Duodenal mucosa (tissue), 2 donors: ENCODE results near the gene SPARC.
"Not testable (repeated sequence)": the region's sequence is repeated elsewhere in the genome, so short reads cannot be mapped to it uniquely, and the experiment has no call there.

Experiments used
- H3K27ac ChIP-seq: one replicate; pipeline ENCODE4 v1.7.0; 2013; ENCODE audit warnings: low read depth, low read length
- H3K27me3 ChIP-seq, 2 donors: one replicate each; pipeline ENCODE4 v1.7.0; 2013; ENCODE audit warnings: low read length in 2 of 2, control low read depth in 1 of 2; ENCODE audit not compliant: insufficient read depth in 2 of 2, control insufficient read depth in 1 of 2
- H3K36me3 ChIP-seq, 2 donors: one replicate each; pipeline ENCODE4 v1.7.0; 2013; ENCODE audit warnings: low read length in 2 of 2, control low read depth in 1 of 2; ENCODE audit not compliant: insufficient read depth in 2 of 2, control insufficient read depth in 1 of 2
- H3K4me1 ChIP-seq, 2 donors: one replicate each; pipeline ENCODE4 v1.7.0; 2013; ENCODE audit warnings: low read length in 2 of 2, control low read depth in 1 of 2; ENCODE audit not compliant: insufficient read depth in 2 of 2, control insufficient read depth in 1 of 2
- H3K4me3 ChIP-seq, 2 donors: one replicate each; pipeline ENCODE4 v1.7.0; 2013; ENCODE audit warnings: low read length in 2 of 2, low read depth in 1 of 2
- H3K9ac ChIP-seq, 2 donors: one replicate each; pipeline ENCODE4 v1.7.0; 2013; ENCODE audit warnings: low read length in 2 of 2, low read depth in 1 of 2
- H3K9me3 ChIP-seq, 2 donors: one replicate each; pipeline ENCODE4 v1.7.0; 2013; ENCODE audit warnings: low read length in 2 of 2, control low read depth in 1 of 2; ENCODE audit not compliant: control insufficient read depth in 1 of 2

SPARC gene

GRCh38 chr5:151680944-151681427 is 5.7 kb downstream of the SPARC start:
- no peak overlapping the region for H3K4me3 ChIP-seq
- no peaks in the 10 kb centered on the region for H3K9me3 ChIP-seq
- no peaks in the 10 kb centered on the region for H3K27me3 ChIP-seq
- H3K9ac ChIP-seq = no peak overlapping the region
- peaks cover 10 to 13% of the 10 kb centered on the region in 2 donors for H3K4me1 ChIP-seq
- H3K27ac ChIP-seq = no peak overlapping the region
- no peaks in the 10 kb centered on the region for H3K36me3 ChIP-seq

- not testable (repeated sequence) for H3K36me3 ChIP-seq, H3K9me3 ChIP-seq, H3K27ac ChIP-seq, H3K9ac ChIP-seq, H3K4me3 ChIP-seq, H3K27me3 ChIP-seq
- H3K4me1 ChIP-seq = peaks cover 10 to 13% of the 10 kb centered on the region in 2 donors
Observed at GRCh38 chr5:151680156-151680505, 6.6 kb downstream of the SPARC start.

DNA sequence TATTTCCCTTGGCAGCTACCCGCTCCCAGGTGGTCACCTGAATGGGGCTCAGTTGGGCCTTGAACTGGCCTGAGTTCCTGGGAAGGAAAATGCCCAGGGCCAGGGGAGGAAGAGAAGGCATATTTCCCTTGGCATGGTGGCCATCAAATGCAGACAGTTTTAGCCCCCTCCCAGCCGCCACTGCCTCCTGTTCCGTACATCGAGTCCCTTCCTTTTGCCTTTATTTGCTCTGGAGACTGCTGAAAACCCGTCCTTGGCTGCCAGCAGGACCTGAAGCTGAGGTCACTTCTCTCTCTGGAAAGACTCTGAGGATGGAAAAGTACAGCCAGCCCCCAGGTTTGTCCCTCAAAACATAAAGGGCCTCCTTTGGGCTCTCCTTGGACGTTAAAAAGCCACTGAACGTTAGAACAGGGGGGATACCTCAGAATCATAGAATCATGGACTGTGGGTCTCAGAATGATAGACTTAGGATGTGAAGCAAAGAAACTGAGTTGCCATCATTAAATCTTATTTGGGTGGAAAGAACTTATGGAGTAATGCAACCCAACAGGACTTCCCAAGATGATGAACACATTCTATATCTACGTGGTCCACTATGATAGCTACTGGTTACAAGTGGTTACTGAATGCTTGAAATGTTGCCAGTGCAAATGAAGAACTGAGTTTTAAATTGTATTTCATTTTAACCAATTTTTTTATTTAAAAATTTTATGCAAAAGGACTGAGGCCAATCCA is 7.1 kb downstream of the SPARC start:
- H3K36me3 ChIP-seq = no peaks in the 10 kb centered on the region
- no peak overlapping the region for H3K4me3 ChIP-seq
- no peak overlapping the region for H3K9ac ChIP-seq
- no peak overlapping the region for H3K27ac ChIP-seq
- no peaks in the 10 kb centered on the region for H3K27me3 ChIP-seq
- H3K9me3 ChIP-seq = no peaks in the 10 kb centered on the region
- H3K4me1 ChIP-seq = peaks cover 10 to 13% of the 10 kb centered on the region in 2 donors

GRCh38 chr5:151678713-151679112 is 8.0 kb downstream of the SPARC start:
- no peak overlapping the region for H3K27ac ChIP-seq
- peaks cover 10 to 13% of the 10 kb centered on the region in 2 donors for H3K4me1 ChIP-seq
- no peaks in the 10 kb centered on the region for H3K27me3 ChIP-seq
- no peaks in the 10 kb centered on the region for H3K36me3 ChIP-seq
- H3K4me3 ChIP-seq = no peak overlapping the region
- H3K9ac ChIP-seq = no peak overlapping the region
- H3K9me3 ChIP-seq = no peaks in the 10 kb centered on the region

DNA sequence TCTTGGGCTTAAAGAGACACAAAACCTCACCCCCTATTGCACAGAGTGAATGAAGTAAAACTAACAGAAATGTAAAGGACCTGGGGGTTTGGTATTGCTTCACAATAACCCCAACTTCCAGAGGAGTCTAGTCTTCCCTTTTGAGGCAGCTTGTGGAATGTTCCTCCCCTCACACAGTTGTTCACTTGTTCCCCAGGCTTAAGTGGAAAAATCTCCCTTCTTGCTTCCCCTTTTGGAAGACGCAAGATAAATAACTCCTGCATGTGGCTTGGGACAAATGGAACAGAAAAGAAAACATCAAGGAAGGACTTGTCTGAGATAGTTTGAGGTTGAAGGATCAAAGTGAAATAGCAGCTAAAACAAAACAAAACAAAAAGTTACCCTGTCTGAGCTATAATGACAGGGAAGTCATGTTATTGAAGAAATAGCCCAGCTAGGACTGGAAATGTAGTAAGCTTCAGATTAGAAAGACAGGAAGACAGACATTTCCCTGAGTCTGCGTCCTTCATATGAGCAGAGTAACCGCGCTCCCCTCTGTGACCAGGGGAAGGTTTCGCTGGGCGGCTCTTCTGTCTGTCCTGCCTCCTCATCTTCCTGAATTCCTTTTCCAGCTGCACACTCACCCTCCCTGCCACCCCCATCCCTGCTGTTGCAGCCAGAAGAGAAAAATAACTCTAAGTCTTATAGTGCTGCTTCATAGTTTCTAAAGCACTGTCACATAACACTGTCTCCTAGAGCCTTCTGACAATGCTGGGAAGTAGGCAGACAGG is 8.8 kb downstream of the SPARC start:
- no peaks in the 10 kb centered on the region for H3K9me3 ChIP-seq
- H3K27me3 ChIP-seq = no peaks in the 10 kb centered on the region
- H3K36me3 ChIP-seq = no peaks in the 10 kb centered on the region
- H3K4me1 ChIP-seq = peaks cover 7 to 10% of the 10 kb centered on the region in 2 donors
- H3K4me3 ChIP-seq = no peak overlapping the region
- H3K9ac ChIP-seq = no peak overlapping the region
- no peak overlapping the region for H3K27ac ChIP-seq

- Histone ChIP-seq H3K9me3 (no peaks in the 10 kb centered on the region), H3K9ac (no peak overlapping the region), H3K36me3 (no peaks in the 10 kb centered on the region), H3K4me1 (peaks cover 15 to 16% of the 10 kb centered on the region in 2 donors), H3K27ac (peak overlapping the region; percentile 47), H3K4me3 (no peak overlapping the region), H3K27me3 (no peaks in the 10 kb centered on the region)
Observed at GRCh38 chr5:151676719-151677118, 10.0 kb downstream of the SPARC start.

DNA sequence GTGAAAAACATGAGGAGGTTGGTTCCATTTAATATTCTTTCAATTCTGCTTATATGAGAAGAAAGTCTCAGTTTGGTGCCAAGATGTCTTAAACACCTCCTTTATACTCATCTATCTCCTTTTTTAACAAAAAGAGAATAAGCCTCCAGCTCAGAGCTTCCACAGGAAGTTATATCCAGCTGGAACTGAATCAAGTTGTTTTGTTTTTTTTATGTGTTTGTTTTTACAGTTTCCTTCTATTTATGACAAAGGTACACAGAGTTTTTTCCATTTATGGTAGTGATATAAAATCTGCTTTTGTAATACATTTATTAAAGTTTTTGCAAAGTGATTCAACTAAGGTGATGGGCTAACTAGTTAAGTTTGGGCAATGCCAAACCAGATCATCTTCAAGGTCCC is 10.4 kb downstream of the SPARC start:
- Histone ChIP-seq H3K4me3 (no peak overlapping the region), H3K9ac (no peak overlapping the region), H3K27ac (peak overlapping the region; percentile 49), H3K27me3 (no peaks in the 10 kb centered on the region), H3K9me3 (no peaks in the 10 kb centered on the region), H3K36me3 (no peaks in the 10 kb centered on the region), H3K4me1 (peaks cover 15 to 16% of the 10 kb centered on the region in 2 donors)

DNA sequence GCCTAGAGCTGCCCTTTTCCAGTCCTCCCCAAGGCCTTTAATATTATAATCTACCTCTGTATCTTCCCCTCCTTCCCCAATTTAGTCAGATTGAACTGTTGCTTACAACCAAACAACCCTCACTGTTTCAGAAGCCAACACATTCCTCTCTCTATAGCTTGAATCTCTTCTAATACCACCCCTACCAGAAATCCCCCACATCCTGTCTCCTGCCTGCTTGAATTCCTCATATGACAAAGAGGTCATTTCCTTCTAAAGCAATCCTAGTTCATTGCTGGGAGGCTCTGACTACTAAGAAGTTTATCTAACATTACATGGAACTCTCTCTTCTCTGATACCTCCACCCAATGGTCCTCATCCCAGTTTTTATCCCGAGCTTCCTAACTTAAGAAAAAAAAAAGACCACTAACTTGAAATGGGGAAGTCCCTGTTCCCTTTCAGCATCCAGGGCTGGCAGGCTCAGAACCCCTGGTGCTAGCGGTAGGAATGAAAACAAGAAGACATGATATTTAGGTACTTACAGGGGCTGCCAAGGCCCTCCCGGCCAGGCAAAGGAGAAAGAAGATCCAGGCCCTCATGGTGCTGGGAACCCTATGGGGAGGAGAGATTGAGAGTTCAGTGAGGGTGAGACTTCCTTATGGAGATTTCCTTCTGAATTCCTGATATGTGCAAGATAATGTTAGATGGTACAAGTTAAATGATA is 11.0 kb downstream of the SPARC start:
- Histone ChIP-seq H3K27ac (peak overlapping the region; percentile 49), H3K27me3 (no peaks in the 10 kb centered on the region), H3K4me3 (no peak overlapping the region), H3K4me1 (peaks cover 12 to 13% of the 10 kb centered on the region in 2 donors), H3K36me3 (no peaks in the 10 kb centered on the region), H3K9me3 (no peaks in the 10 kb centered on the region), H3K9ac (peak overlapping the region in 1 of 2 donors; percentile 5)

- peaks cover 16 to 21% of the 10 kb centered on the region in 2 donors for H3K4me1 ChIP-seq
- H3K9ac ChIP-seq = no peak overlapping the region
- no peak overlapping the region for H3K27ac ChIP-seq
- H3K4me3 ChIP-seq = no peak overlapping the region
- no peaks in the 10 kb centered on the region for H3K36me3 ChIP-seq
- H3K9me3 ChIP-seq = no peaks in the 10 kb centered on the region
- no peaks in the 10 kb centered on the region for H3K27me3 ChIP-seq
Observed at GRCh38 chr5:151674626-151675610, 11.8 kb downstream of the SPARC start.
